Psoas muscle (tissue), 8 donors: Measurements from ENCODE around the gene RETREG1. TPM values are rescaled to one million over a fixed set of nuclear protein-coding genes. Genes with fewer than 3 reads are reported as not detected.

Experiments
- ATAC-seq, 4 donors: fragments of 200-7000 bp; cut with Tn5 transposase; one replicate each; pipeline ENCODE4 v1.9.1; 2020; ENCODE audit warnings: moderate library complexity in 3 of 4, mild to moderate bottlenecking in 2 of 4
- DNase-seq, 2 donors: peaks; one replicate each; pipeline ENCODE4 v3.0.0-alpha.2; 2020
- H3K27ac ChIP-seq: fragments of 200-600 bp; one replicate; pipeline ENCODE4 v1.8.0; 2022
- H3K27me3 ChIP-seq, 3 donors: fragments of 200-600 bp in 1 of 3; one replicate each; pipeline versions ENCODE4 v1.6.1 to v1.8.0; 2013 to 2022; ENCODE audit warnings: low read length in 2 of 3, mild to moderate bottlenecking in 2 of 3, moderate library complexity in 1 of 3; ENCODE audit not compliant: insufficient read depth in 3 of 3
- H3K36me3 ChIP-seq, 2 donors: fragments of 200-600 bp in 1 of 2; one replicate each; pipeline versions ENCODE4 v1.6.1 to v1.8.0; 2013 to 2022; ENCODE audit warnings: low read depth in 1 of 2, mild to moderate bottlenecking in 1 of 2, moderate library complexity in 1 of 2; ENCODE audit not compliant: insufficient read depth in 1 of 2
- H3K4me1 ChIP-seq: fragments of 200-600 bp; one replicate; pipeline ENCODE4 v1.8.0; 2022
- H3K4me3 ChIP-seq: fragments of 200-600 bp; one replicate; pipeline ENCODE4 v1.8.0; 2022; ENCODE audit warnings: mild to moderate bottlenecking
- H3K9me3 ChIP-seq: fragments of 200-600 bp; one replicate; pipeline ENCODE4 v1.8.0; 2022
- CTCF ChIP-seq: fragments of 200-600 bp; IDR thresholded peaks from one replicate; pipeline ENCODE4 v1.8.0; 2022; ENCODE audit warnings: antibody characterized with exemption
- WGBS, 3 donors: extraction: QIAGEN DNeasy Blood & Tissue Kit; methylation state at CpG; one replicate each; pipeline versions ENCODE4 v1.1.6 to v1.1.7; 2013; 5-methylcytosine and 5-hydroxymethylcytosine counted together
- intact Hi-C, 2 donors: fragments of 100-400 bp; cut with DNase I; formaldehyde crosslinking; loops; one replicate each; pipeline versions ENCODE4 v1.11.0 to v1.14.2; 2022
- polyA plus RNA-seq, 3 donors: library from polyadenylated mRNA; stranded (reverse); fragments of 200-250 nt; gene quantifications; one replicate each; pipeline ENCODE4 v1.2.3, GENCODE V29; 2013
- total RNA-seq, 4 donors: library from RNA; stranded (reverse); fragmentation: NEBNext Ultra II Directional in 2 of 4; extraction: Animal tissue kit (Norgen Biotek cat#: 25700) in 2 of 4; gene quantifications; one replicate each; pipeline versions ENCODE4 v1.2.1 to v1.2.4, GENCODE V29; 2021 to 2023
- donor health status: healthy with polysubstance abuse.
- donor health status: DM: no; HTN: no; CAD: no; lungs with moderate emphysema.
- donor health status: Bipolar disorder and iron deficiency.
- donor health status: healthy.
- donor health status: DM: yes; HTN: yes; CAD: no.
- donor health status: DM: no; HTN: no; CAD: no.
- donor health status: DM: no; HTN: no; CAD: no.
- donor health status: DM: yes; HTN: yes; CAD: no.

The RETREG1 gene
- total and polyA plus RNA-seq, 7 donors, result 2.1 to 252 (median 191) TPM

DNA sequence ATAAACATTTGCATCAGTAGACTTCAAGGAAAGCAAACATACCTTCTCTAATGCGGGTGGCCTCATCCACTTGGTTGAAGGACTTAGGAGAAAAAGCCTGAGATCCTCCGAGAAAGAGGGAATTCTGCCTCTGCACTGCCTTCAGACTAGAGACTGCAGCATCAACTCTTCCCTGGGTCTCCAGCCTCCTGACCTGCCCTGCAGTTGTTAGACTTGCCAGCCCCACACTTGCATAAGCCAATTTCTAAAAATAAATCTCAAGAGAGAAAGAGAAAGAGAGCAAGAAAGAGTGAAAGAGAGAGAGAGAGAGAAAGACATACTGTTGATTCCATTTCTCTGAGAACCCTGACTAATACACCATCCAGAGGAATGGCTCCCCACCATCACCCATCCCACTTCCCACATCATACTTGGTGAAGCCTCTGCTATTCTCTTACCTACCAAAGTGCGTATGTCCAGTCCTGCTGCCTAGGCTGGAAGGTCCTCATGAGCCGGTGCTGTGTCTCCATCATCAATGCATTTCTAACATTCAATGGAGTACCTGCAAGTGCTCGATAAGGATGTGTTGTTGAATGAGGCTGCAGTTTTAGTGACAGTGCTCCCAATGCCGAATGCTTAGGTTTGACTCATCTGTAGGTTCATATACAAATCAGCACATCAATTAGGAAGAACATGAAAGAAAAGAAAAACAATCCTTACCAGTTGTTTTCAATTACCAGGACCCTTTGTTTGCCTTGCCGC, 186.3 kb downstream of the RETREG1 start:
- WGBS, 3 donors, result 80 to 85% (median 83%) methylated on average over 7 of the region's 7 CpGs
- intact Hi-C loops, result no loop called here
- no peak overlapping the region for H3K27ac ChIP-seq
- ATAC-seq, result no peak
- no peaks in the 10 kb centered on the region for H3K4me1 ChIP-seq
- DNase-seq, result no peak
- H3K27me3 ChIP-seq, result peaks cover 1 to 4% (median 3%) of the 10 kb centered on the region in 3 donors
- no peaks in the 10 kb centered on the region for H3K9me3 ChIP-seq
- TF ChIP-seq CTCF, result no peak
- no peak overlapping the region for H3K4me3 ChIP-seq
- no peaks in the 10 kb centered on the region for H3K36me3 ChIP-seq

DNA sequence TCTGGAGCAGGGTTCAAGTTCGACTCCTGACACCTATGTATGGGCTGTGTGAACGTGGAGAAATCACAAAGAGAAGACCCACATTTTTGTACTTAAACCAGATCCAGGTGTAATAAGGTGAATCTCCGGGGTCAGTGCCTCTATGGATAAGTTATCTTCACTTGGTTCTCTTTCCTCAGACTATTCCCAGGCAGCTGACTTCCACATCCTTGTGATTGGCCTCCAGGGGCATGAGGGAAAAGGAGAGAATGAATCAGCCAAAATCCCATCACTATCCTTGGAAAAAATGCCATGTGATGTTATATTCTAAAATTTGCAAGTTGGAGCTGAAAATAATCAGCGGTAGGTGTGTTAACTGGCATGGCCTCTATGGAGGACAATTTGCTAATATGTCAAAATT, 188.4 kb downstream of the RETREG1 start:
- 78 to 86% (median 79%) methylated on average over 4 of the region's 4 CpGs for whole genome bisulfite sequencing, 3 donors
- ATAC-seq (no peak), DNase-seq (no peak)
- Histone ChIP-seq H3K4me1 (no peaks in the 10 kb centered on the region), H3K9me3 (no peaks in the 10 kb centered on the region), H3K27me3 (peaks cover 1 to 4% (median 3%) of the 10 kb centered on the region in 3 donors), H3K27ac (no peak overlapping the region), H3K36me3 (no peaks in the 10 kb centered on the region), H3K4me3 (no peak overlapping the region)
- no peak for TF ChIP-seq CTCF
- intact Hi-C loops, result no loop called here

GRCh38 chr5:16427587-16427986, 189.2 kb downstream of the RETREG1 start:
- 18 to 28% (median 22%) methylated on average over 11 of the region's 11 CpGs for WGBS, 3 donors
- no peak for ATAC-seq
- H3K4me1 ChIP-seq, result no peaks in the 10 kb centered on the region
- no peak overlapping the region for H3K4me3 ChIP-seq
- H3K36me3 ChIP-seq, result no peaks in the 10 kb centered on the region
- TF ChIP-seq CTCF, result no peak
- no peaks in the 10 kb centered on the region for H3K9me3 ChIP-seq
- no peak for DNase-seq
- H3K27ac ChIP-seq, result no peak overlapping the region
- H3K27me3 ChIP-seq, result peaks cover 1 to 4% (median 2%) of the 10 kb centered on the region in 3 donors
- intact Hi-C loops, result no loop called here

Other genes with a start within 250 kb of the RETREG1 start
- 10 to 100 TPM; 11.8 to 77.2 (median 24.7) TPM for gene ZNF622, start 151.2 kb downstream of the RETREG1 start, total RNA-seq
- 100 to 1,000 TPM in 1 of 3 donors, 10 to 100 TPM in 2; 43.5 to 142 (median 75.8) TPM for gene ZNF622, start 151.2 kb downstream of the RETREG1 start, polyA plus RNA-seq